ENCODE measurements around the gene CNNM3.
A peak's percentile ranks its signal among the peaks of the same experiment; 100 is the strongest.
"Not testable (repeated sequence)": the region's sequence is repeated elsewhere in the genome, so short reads cannot be mapped to it uniquely, and the experiment has no call there.

CNNM3 gene

GRCh38 chr2:96798733-96799622, 17.1 kb upstream of the CNNM3 start:
- DNase-seq (ENCODE audit: low read depth in 2 of 2), result no peak

- DNase-seq (ENCODE audit: low read depth in 2 of 2), result no peak
Observed at GRCh38 chr2:96799623-96799935, 16.5 kb upstream of the CNNM3 start.

- DNase-seq (ENCODE audit: low read depth in 2 of 2), result no peak
Observed at GRCh38 chr2:96800061-96801004, 15.7 kb upstream of the CNNM3 start.

GRCh38 chr2:96801005-96801785, 14.9 kb upstream of the CNNM3 start:
- peak; percentile 38 to 52 for DNase-seq (ENCODE audit: low read depth in 2 of 2)

GRCh38 chr2:96801786-96802595, 14.1 kb upstream of the CNNM3 start:
- DNase-seq (ENCODE audit: low read depth in 2 of 2), result no peak

GRCh38 chr2:96802721-96803120, 13.3 kb upstream of the CNNM3 start:
- DNase-seq (ENCODE audit: low read depth in 2 of 2), result no peak

- DNase-seq (ENCODE audit: low read depth in 2 of 2), result no peak
Observed at GRCh38 chr2:96804986-96805385, 11.1 kb upstream of the CNNM3 start.

GRCh38 chr2:96805946-96806345, 10.1 kb upstream of the CNNM3 start:
- not testable (repeated sequence) for DNase-seq (ENCODE audit: low read depth in 2 of 2)

GRCh38 chr2:96806468-96807126, 9.5 kb upstream of the CNNM3 start:
- no peak for DNase-seq (ENCODE audit: low read depth in 2 of 2)

GRCh38 chr2:96807127-96807471, 9.0 kb upstream of the CNNM3 start:
- no peak for DNase-seq (ENCODE audit: low read depth in 2 of 2)

GRCh38 chr2:96808176-96808837, 7.8 kb upstream of the CNNM3 start:
- no peak for DNase-seq (ENCODE audit: low read depth in 2 of 2)

GRCh38 chr2:96809216-96809882, 6.7 kb upstream of the CNNM3 start:
- DNase-seq (ENCODE audit: low read depth in 2 of 2), result no peak

GRCh38 chr2:96809951-96810782, 5.9 kb upstream of the CNNM3 start:
- no peak for DNase-seq (ENCODE audit: low read depth in 2 of 2)

- DNase-seq (ENCODE audit: low read depth in 2 of 2), result no peak
Observed at GRCh38 chr2:96810783-96811192, 5.3 kb upstream of the CNNM3 start.

GRCh38 chr2:96811917-96812316, 4.2 kb upstream of the CNNM3 start:
- no peak for DNase-seq (ENCODE audit: low read depth in 2 of 2)

- DNase-seq (ENCODE audit: low read depth in 2 of 2), result no peak
Observed at GRCh38 chr2:96813656-96814055, 2.4 kb upstream of the CNNM3 start.

GRCh38 chr2:96815326-96816126, 542 bp upstream of the CNNM3 start:
- no peak for DNase-seq (ENCODE audit: low read depth in 2 of 2)

All from activated CD8-positive, alpha-beta memory T cell treated with anti-CD3 and anti-CD28 coated beads for 4 hours (primary cell).